GM19023 (cell line): ENCODE results near the gene PRR13.
"Not testable (repeated sequence)": the region's sequence is repeated elsewhere in the genome, so short reads cannot be mapped to it uniquely, and the experiment has no call there.

Source experiments
- ATAC-seq: cut with Tn5 transposase; IDR thresholded peaks from one replicate; pipeline ENCODE4 v1.9.1; 2021; ENCODE audit warnings: mild to moderate bottlenecking, moderate library complexity; ENCODE audit not compliant: unreplicated experiment

The PRR13 gene

GRCh38 chr12:53467880-53468279 lies 26.3 kb downstream of the PRR13 start:
- no peak for ATAC-seq

GRCh38 chr12:53468282-53468681 lies 26.7 kb downstream of the PRR13 start:
- no peak for ATAC-seq

- ATAC-seq: no peak
These were observed 30.6 kb downstream of the PRR13 start for GRCh38 chr12:53472056-53472582.

- ATAC-seq: no peak
These were observed 32.5 kb downstream of the PRR13 start for GRCh38 chr12:53474077-53474476.

GRCh38 chr12:53474819-53475218 lies 33.3 kb downstream of the PRR13 start:
- no peak for ATAC-seq

GRCh38 chr12:53476769-53477209 lies 35.3 kb downstream of the PRR13 start:
- no peak for ATAC-seq

GRCh38 chr12:53478865-53479264 lies 37.3 kb downstream of the PRR13 start:
- no peak for ATAC-seq

GRCh38 chr12:53479331-53479730 lies 37.8 kb downstream of the PRR13 start:
- ATAC-seq: no peak

GRCh38 chr12:53480491-53481442 lies 39.2 kb downstream of the PRR13 start:
- ATAC-seq: no peak

- ATAC-seq: not testable (repeated sequence)
These were observed 39.9 kb downstream of the PRR13 start for GRCh38 chr12:53481458-53481857.

GRCh38 chr12:53481939-53482586 lies 40.5 kb downstream of the PRR13 start:
- ATAC-seq: no peak

GRCh38 chr12:53482626-53483168 lies 41.2 kb downstream of the PRR13 start:
- no peak for ATAC-seq

- no peak for ATAC-seq
These were observed 41.9 kb downstream of the PRR13 start for GRCh38 chr12:53483225-53483978.

- no peak for ATAC-seq
These were observed 42.4 kb downstream of the PRR13 start for GRCh38 chr12:53483979-53484377.

GRCh38 chr12:53484686-53485575 lies 43.4 kb downstream of the PRR13 start:
- no peak for ATAC-seq

- ATAC-seq: no peak
These were observed 44.6 kb downstream of the PRR13 start for GRCh38 chr12:53485955-53486735.

GRCh38 chr12:53486736-53487487 lies 45.4 kb downstream of the PRR13 start:
- no peak for ATAC-seq

- no peak for ATAC-seq
These were observed 47.8 kb downstream of the PRR13 start for GRCh38 chr12:53489242-53489864.
